Upper lobe of left lung (tissue), 6 donors: ENCODE data around the gene GNA14. TPM values are rescaled to one million over a fixed set of nuclear protein-coding genes. Genes with fewer than 3 reads are reported as not detected.

Experiments
- ATAC-seq, 2 donors: fragments of 200-7000 bp; cut with Tn5 transposase; one replicate each; pipeline ENCODE4 v1.9.1; 2022; ENCODE audit warnings: mild to moderate bottlenecking in 2 of 2, moderate library complexity in 2 of 2; ENCODE audit not compliant: low FRiP score in 2 of 2
- DNase-seq, 2 donors: peaks; one replicate each; pipeline ENCODE4 v3.0.0-alpha.2; 2019 to 2020
- H3K27ac ChIP-seq, 4 donors: fragments of 200-600 bp; sonication (generic); one replicate each; pipeline ENCODE4 v1.5.1; 2016 to 2019
- H3K27me3 ChIP-seq, 4 donors: fragments of 200-600 bp; sonication (generic); one replicate each; pipeline ENCODE4 v1.5.1; 2017 to 2019
- H3K36me3 ChIP-seq, 4 donors: fragments of 200-600 bp; sonication (generic); one replicate each; pipeline ENCODE4 v1.5.1; 2016 to 2019
- H3K4me1 ChIP-seq, 4 donors: fragments of 200-600 bp; sonication (generic); one replicate each; pipeline ENCODE4 v1.5.1; 2018 to 2019
- H3K4me3 ChIP-seq, 4 donors: fragments of 200-600 bp; sonication (generic); one replicate each; pipeline ENCODE4 v1.5.1; 2017 to 2019; ENCODE audit warnings: mild to moderate bottlenecking in 2 of 4, moderate library complexity in 1 of 4
- H3K9me3 ChIP-seq, 4 donors: fragments of 200-600 bp; sonication (generic); one replicate each; pipeline ENCODE4 v1.5.1; 2018 to 2019
- EP300 ChIP-seq, 4 donors: sonication (generic); formaldehyde crosslinking; IDR thresholded peaks; one replicate each; pipeline ENCODE4 v1.5.1; 2017; ENCODE audit warnings: antibody characterized with exemption in 4 of 4, control low read depth in 2 of 4
- POLR2A ChIP-seq, 4 donors: fragments of 450-650 bp; IDR thresholded peaks; one replicate each; pipeline ENCODE4 v1.5.1; 2016 to 2017; ENCODE audit warnings: antibody characterized with exemption in 4 of 4, mild to moderate bottlenecking in 2 of 4
- POLR2AphosphoS5 ChIP-seq, 2 donors: sonication (generic); formaldehyde crosslinking; IDR thresholded peaks; one replicate each; pipeline ENCODE4 v1.5.1; 2017; ENCODE audit warnings: antibody characterized with exemption in 2 of 2
- WGBS, 2 donors: methylation state at CpG; one replicate each; pipeline ENCODE4 v1.1.5; 2017 to 2018; 5-methylcytosine and 5-hydroxymethylcytosine counted together
- small RNA-seq, 4 donors: library from RNA; depleted of rRNA; stranded (forward); fragments of <200 nt; gene quantifications; one replicate each; pipeline ENCODE3, GENCODE V24; 2016
- total RNA-seq, 6 donors: library from RNA; depleted of rRNA in 4 of 6; stranded (reverse); fragments of >200 nt in 4 of 6; gene quantifications; one replicate each; pipeline versions ENCODE4 v1.1.0 to v1.2.1, GENCODE V29; 2016 to 2021
- TF ChIP-seq, protein P1 (sequence below), 6 experiments: fragments of 450-650 bp in 4 of 6; fragments of 200-600 bp in 2 of 6; sonication (generic) in 2 of 6; IDR thresholded peaks; one replicate each; pipeline ENCODE4 v1.5.1; 2016 to 2019; ENCODE audit warnings: antibody characterized with exemption in 6 of 6
- donor health status: DM: no; HTN: no; CAD: no; lungs with moderate emphysema.
- donor health status: DM: no; HTN: yes; CAD: no; lungs with severe emphysema.

GNA14 gene
- total RNA-seq, 6 donors from 2014 or later = 6.0 to 28.3 (median 14.9) TPM

DNA sequence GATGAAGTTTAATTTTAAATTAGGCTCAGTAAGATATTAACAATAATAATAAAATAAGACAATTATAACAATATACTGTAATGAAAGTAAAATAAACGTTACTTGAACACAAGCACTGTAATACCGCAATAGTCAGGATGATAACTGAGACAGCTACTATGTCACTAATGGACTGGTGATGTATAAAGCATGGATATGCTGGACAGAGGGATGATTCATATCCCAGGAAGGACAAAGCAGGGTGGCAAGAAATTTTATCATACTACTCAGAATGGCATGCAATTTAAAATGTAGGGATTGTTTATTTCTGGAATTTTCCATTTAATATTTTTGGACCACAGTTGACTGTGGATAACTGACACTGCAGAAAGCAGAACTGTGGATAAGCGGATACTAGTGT, 273.9 kb downstream of the GNA14 start:
- no peak for ATAC-seq
- WGBS, 2 donors = 93 to 97% methylated on average over 3 of the region's 3 CpGs
- DNase-seq = no peak

More for the DNA sequence above, 273.9 kb downstream of the GNA14 start:
- no peaks in the 10 kb centered on the region for H3K27me3 ChIP-seq
- H3K4me1 ChIP-seq = no peaks in the 10 kb centered on the region
- H3K36me3 ChIP-seq = peaks cover 5 to 20% (median 6%) of the 10 kb centered on the region in 4 donors
- no peaks in the 10 kb centered on the region for H3K9me3 ChIP-seq
- H3K4me3 ChIP-seq = no peak overlapping the region
- H3K27ac ChIP-seq = no peak overlapping the region
- no peak for TF ChIP-seq POLR2AphosphoS5 (IDR thresholded peaks at IDR 0.05)
- TF ChIP-seq, protein P1, sequence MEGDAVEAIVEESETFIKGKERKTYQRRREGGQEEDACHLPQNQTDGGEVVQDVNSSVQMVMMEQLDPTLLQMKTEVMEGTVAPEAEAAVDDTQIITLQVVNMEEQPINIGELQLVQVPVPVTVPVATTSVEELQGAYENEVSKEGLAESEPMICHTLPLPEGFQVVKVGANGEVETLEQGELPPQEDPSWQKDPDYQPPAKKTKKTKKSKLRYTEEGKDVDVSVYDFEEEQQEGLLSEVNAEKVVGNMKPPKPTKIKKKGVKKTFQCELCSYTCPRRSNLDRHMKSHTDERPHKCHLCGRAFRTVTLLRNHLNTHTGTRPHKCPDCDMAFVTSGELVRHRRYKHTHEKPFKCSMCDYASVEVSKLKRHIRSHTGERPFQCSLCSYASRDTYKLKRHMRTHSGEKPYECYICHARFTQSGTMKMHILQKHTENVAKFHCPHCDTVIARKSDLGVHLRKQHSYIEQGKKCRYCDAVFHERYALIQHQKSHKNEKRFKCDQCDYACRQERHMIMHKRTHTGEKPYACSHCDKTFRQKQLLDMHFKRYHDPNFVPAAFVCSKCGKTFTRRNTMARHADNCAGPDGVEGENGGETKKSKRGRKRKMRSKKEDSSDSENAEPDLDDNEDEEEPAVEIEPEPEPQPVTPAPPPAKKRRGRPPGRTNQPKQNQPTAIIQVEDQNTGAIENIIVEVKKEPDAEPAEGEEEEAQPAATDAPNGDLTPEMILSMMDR (IDR thresholded peaks at IDR 0.05) = no peak
- TF ChIP-seq EP300 (IDR thresholded peaks at IDR 0.05) = no peak
- TF ChIP-seq POLR2A (IDR thresholded peaks at IDR 0.05) = no peak

Small RNA genes lying within 50 kb of the gene (small RNA-seq; reads per million reads assigned to genes)
- gene RNU6-1303P = 0 reads per million in 4 donors
